Aorta (tissue), 5 donors: ENCODE measurements around the gene C9orf40. TPM values are rescaled to one million over a fixed set of nuclear protein-coding genes. Genes with fewer than 3 reads are reported as not detected.
A peak's percentile ranks its signal among the peaks of the same experiment; 100 is the strongest.

ENCODE experiments used
- ATAC-seq: fragments of 200-7000 bp; cut with Tn5 transposase; one replicate; pipeline ENCODE4 v1.9.1; 2022; ENCODE audit warnings: moderate library complexity; ENCODE audit not compliant: low FRiP score
- DNase-seq, 2 donors: peaks; one replicate each; pipeline ENCODE4 v3.0.0-alpha.2; 2020
- H3K27ac ChIP-seq, 2 donors: one replicate each; pipeline ENCODE4 v1.5.1; 2013; ENCODE audit warnings: low read length in 2 of 2, mild to moderate bottlenecking in 2 of 2, moderate library complexity in 2 of 2, control low read depth in 1 of 2, inconsistent platforms in 1 of 2, low read depth in 1 of 2
- H3K27me3 ChIP-seq, 2 donors: one replicate each; pipeline ENCODE4 v1.6.1; 2013; ENCODE audit warnings: control low read depth in 1 of 2, low read length in 1 of 2, mild to moderate bottlenecking in 1 of 2, moderate library complexity in 1 of 2; ENCODE audit not compliant: insufficient read depth in 2 of 2, control insufficient read depth in 1 of 2
- H3K36me3 ChIP-seq, 2 donors: one replicate each; pipeline ENCODE4 v1.6.1; 2013; ENCODE audit warnings: control low read depth in 1 of 2, low read length in 1 of 2, mild to moderate bottlenecking in 1 of 2; ENCODE audit not compliant: insufficient read depth in 2 of 2, control insufficient read depth in 1 of 2
- H3K4me1 ChIP-seq, 2 donors: one replicate each; pipeline ENCODE4 v1.6.1; 2013; ENCODE audit warnings: low read length in 2 of 2, control low read depth in 1 of 2, mild to moderate bottlenecking in 1 of 2, moderate library complexity in 1 of 2; ENCODE audit not compliant: insufficient read depth in 2 of 2, control insufficient read depth in 1 of 2
- H3K4me3 ChIP-seq, 2 donors: one replicate each; pipeline ENCODE4 v1.5.1; 2013; ENCODE audit warnings: low read length in 2 of 2, control low read depth in 1 of 2, mild to moderate bottlenecking in 1 of 2
- H3K9me3 ChIP-seq: one replicate; pipeline ENCODE4 v1.6.1; 2013; ENCODE audit warnings: mild to moderate bottlenecking, low read length; ENCODE audit not compliant: control insufficient read depth
- WGBS, 2 donors: extraction: QIAGEN DNeasy Blood & Tissue Kit; methylation state at CpG; one replicate each; pipeline ENCODE4 v1.1.7; 2013; 5-methylcytosine and 5-hydroxymethylcytosine counted together
- intact Hi-C, 2 donors: fragments of 100-400 bp; cut with DNase I; formaldehyde crosslinking; loops; one replicate each; pipeline versions ENCODE4 v1.14.2 to v1.15.0; 2022
- polyA plus RNA-seq, 2 donors: library from polyadenylated mRNA; stranded (reverse); fragments of 200-250 nt; gene quantifications; one replicate each; pipeline ENCODE4 v1.2.3, GENCODE V29; 2013
- total RNA-seq, 2 donors: library from RNA; stranded (reverse); fragmentation: NEBNext Ultra II Directional; extraction: Animal tissue kit (Norgen Biotek cat#: 25700); gene quantifications; one replicate each; pipeline ENCODE4 v1.2.1, GENCODE V29; 2021
- donor health status: healthy with polysubstance abuse.
- donor health status: Bipolar disorder and iron deficiency.
- donor health status: DM: no; HTN: no; CAD: no.
- donor health status: DM: no; HTN: no; CAD: no.
- donor health status: DM: yes; HTN: yes; CAD: no.

Gene C9orf40
- total and polyA plus RNA-seq, 4 donors, result 2.3 to 5.8 (median 3.9) TPM

DNA sequence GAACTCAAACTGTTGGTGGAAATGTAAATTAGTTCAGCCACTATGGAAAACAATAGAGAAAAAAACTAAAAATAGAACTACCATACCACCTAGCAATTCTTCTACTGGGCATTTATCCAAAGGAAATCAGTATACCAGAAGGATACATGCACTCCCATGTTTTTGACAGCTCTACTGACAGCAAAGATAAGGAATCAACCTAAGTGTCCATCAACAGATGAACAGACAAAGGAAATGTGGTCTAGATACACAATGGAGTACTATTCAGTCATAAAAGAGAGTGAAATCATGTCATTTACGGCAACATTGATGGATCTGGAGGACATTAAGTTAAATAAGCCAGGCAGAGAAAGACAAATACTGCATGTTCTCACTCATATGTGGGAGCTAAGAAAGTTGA is 21.8 kb upstream of the C9orf40 start:
- ATAC-seq (no peak), DNase-seq (no peak)
- Histone ChIP-seq H3K27ac (no peak overlapping the region), H3K36me3 (no peaks in the 10 kb centered on the region), H3K4me1 (no peaks in the 10 kb centered on the region), H3K9me3 (no peaks in the 10 kb centered on the region), H3K4me3 (no peak overlapping the region), H3K27me3 (no peaks in the 10 kb centered on the region)
- 92 to 94% methylated on average over 1 of the region's 1 CpG for WGBS, 2 donors
- intact Hi-C loops, result no loop called here

DNA sequence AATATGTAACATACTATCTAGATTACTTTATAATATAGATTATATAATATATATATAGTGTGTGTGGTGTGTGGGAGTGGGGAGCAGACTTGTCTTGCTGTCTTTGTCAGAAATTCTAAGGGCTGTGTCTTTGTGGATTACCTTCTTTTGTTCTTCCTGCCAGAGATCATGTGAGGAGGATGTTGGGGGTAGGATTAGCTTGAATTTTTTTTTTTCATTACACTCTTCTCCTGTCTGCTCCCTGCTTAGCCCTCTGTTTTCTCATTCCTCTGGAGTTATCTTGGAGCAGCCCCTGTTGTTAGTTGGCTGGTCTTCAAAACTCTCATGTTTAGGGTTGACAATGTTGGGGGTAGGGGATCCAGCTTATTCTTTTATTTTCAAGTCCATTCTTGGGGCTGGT is 21.0 kb upstream of the C9orf40 start:
- Histone ChIP-seq H3K27me3 (no peaks in the 10 kb centered on the region), H3K4me1 (no peaks in the 10 kb centered on the region), H3K36me3 (no peaks in the 10 kb centered on the region), H3K27ac (no peak overlapping the region), H3K9me3 (no peaks in the 10 kb centered on the region), H3K4me3 (no peak overlapping the region)
- intact Hi-C loops, result no loop called here
- no peak for DNase-seq
- ATAC-seq, result no peak

- Histone ChIP-seq H3K9me3 (peaks cover 3% of the 10 kb centered on the region), H3K4me3 (no peak overlapping the region), H3K27ac (no peak overlapping the region), H3K36me3 (peaks cover 0 to 2% of the 10 kb centered on the region in 2 donors), H3K4me1 (no peaks in the 10 kb centered on the region), H3K27me3 (no peaks in the 10 kb centered on the region)
- 91 to 96% methylated on average over 2 of the region's 2 CpGs for WGBS, 2 donors
- no peak for DNase-seq
- intact Hi-C loops, result no loop called here
- ATAC-seq, result no peak
Measured at GRCh38 chr9:74963056-74963455, 10.3 kb upstream of the C9orf40 start.

GRCh38 chr9:74961496-74961895 is 8.8 kb upstream of the C9orf40 start:
- no peak overlapping the region for H3K27ac ChIP-seq
- no peak overlapping the region for H3K4me3 ChIP-seq
- ATAC-seq (no peak), DNase-seq (no peak)
- H3K27me3 ChIP-seq, result no peaks in the 10 kb centered on the region
- 93 to 96% methylated on average over 1 of the region's 1 CpG for WGBS, 2 donors
- H3K4me1 ChIP-seq, result no peaks in the 10 kb centered on the region
- H3K9me3 ChIP-seq, result peaks cover 3% of the 10 kb centered on the region
- intact Hi-C loops, result no loop called here
- peaks cover 0 to 2% of the 10 kb centered on the region in 2 donors for H3K36me3 ChIP-seq

- WGBS, 2 donors, result 50 to 72% methylated on average over 2 of the region's 2 CpGs
- intact Hi-C loops, result no loop called here
- Histone ChIP-seq H3K4me3 (no peak overlapping the region), H3K27me3 (no peaks in the 10 kb centered on the region), H3K27ac (no peak overlapping the region), H3K9me3 (peaks cover 3% of the 10 kb centered on the region), H3K36me3 (peaks cover 0 to 2% of the 10 kb centered on the region in 2 donors), H3K4me1 (no peaks in the 10 kb centered on the region)
- ATAC-seq, result no peak
- no peak for DNase-seq
Measured at GRCh38 chr9:74960561-74960960, 7.8 kb upstream of the C9orf40 start.

DNA sequence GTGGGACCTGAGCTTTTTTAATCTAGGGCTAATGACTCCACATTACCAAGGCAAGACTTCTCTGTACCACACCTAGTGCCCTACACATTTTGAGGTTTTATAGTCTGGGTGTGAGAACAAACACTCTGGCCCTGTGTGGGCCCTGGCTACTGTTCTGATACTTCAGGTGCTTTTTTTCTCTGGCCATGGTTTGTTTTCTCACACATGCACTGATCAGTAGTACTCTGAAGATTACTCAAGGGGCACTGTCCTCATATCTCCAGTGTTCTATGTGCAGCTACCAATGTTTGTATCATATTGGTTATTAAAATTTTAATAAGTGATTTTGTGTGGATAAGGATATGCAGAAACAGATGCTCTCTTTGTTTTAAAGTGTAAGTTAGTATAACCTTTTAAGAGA is 5.9 kb upstream of the C9orf40 start:
- DNase-seq (no peak), ATAC-seq (no peak)
- Histone ChIP-seq H3K9me3 (peaks cover 3% of the 10 kb centered on the region), H3K36me3 (peaks cover 0 to 2% of the 10 kb centered on the region in 2 donors), H3K27me3 (no peaks in the 10 kb centered on the region), H3K4me1 (no peaks in the 10 kb centered on the region), H3K27ac (no peak overlapping the region), H3K4me3 (no peak overlapping the region)
- intact Hi-C loops, result loop anchor here in 1 of 2 donors (5.0 kb wide), 1 partner anchor 44 kb away; no protein-coding TSS in a partner anchor

GRCh38 chr9:74953235-74953751 is 581 bp upstream of the C9orf40 start:
- Histone ChIP-seq H3K9me3 (no peaks in the 10 kb centered on the region), H3K27ac (peak overlapping the region in 1 of 2 donors; percentile 33), H3K36me3 (no peaks in the 10 kb centered on the region), H3K4me3 (no peak overlapping the region), H3K4me1 (no peaks in the 10 kb centered on the region), H3K27me3 (no peaks in the 10 kb centered on the region)
- ATAC-seq (no peak), DNase-seq (no peak)
- 51 to 54% methylated on average over 8 of the region's 8 CpGs for WGBS, 2 donors
- intact Hi-C loops, result loop anchor here (2.0 to 5.0 kb wide), 2 partner anchors 76 to 134 kb away; partner anchors contain the start of genes NMRK1 (in 2 of the 2), OSTF1 (in 2 of the 2) and CARNMT1 (in 1 of the 2)

DNA sequence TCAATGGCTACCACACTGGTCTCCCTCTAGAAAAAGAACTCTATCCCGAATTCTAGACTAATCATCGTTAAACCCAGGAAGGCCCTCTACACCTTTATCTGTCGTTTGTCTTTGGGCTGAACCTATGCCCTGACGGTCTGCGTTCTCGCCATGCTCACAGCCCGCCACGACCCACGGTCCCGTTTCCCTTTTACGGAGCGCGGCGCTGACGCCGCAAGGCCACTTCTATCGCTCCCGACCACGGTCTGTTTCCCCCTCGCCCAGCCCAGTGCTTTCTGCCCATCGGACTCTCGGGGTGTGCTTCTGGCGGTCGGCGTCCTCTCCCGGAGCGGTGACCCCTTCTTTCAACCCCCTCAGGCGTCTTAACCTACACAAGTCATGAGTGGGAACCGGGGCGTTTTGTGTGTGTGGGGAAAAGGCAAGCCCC is 974 bp downstream of the C9orf40 start:
- intact Hi-C loops, result loop anchor here (2.0 to 5.0 kb wide), 2 partner anchors 77 to 136 kb away; partner anchors contain the start of genes NMRK1 (in 2 of the 2), OSTF1 (in 2 of the 2) and CARNMT1 (in 1 of the 2)
- peak; percentile 49 for ATAC-seq
- DNase-seq, result peak; percentile 66 to 85
- Histone ChIP-seq H3K4me1 (no peaks in the 10 kb centered on the region), H3K27me3 (no peaks in the 10 kb centered on the region), H3K27ac (peak overlapping the region; percentile 51 to 85), H3K36me3 (no peaks in the 10 kb centered on the region), H3K9me3 (no peaks in the 10 kb centered on the region), H3K4me3 (peak overlapping the region; percentile 32 to 82)
- 0 to 1% methylated on average over 30 of the region's 30 CpGs for WGBS, 2 donors

DNA sequence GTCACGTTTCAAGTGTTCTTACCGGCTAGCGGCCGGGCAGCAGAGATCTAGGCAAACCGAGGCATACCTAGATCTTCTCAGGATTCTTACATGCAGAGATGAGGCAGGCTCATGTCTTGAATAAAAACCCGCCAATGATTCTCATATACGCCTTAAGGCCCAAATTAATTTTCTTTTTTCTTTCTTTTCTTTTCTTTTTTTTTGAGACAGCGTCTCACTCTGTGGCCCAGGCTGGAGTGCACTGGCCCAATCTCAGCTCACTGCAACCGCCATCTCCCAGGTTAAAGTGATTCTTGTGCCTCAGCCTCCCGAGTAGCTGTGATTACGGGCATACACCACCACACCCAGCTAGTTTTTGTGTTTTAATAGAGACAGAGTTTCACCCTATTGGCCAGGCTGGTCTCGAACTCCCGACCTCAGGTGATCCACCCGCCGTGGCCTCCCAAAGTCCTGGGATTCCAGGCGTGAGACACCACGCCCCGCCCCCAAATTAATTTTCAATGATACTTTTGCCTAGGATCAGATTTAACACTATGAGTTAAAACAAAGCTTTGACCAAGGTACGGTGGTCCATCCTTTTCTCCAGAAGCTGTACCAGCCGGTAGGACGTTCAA is 1.5 kb downstream of the C9orf40 start:
- DNase-seq, result no peak
- H3K36me3 ChIP-seq, result no peaks in the 10 kb centered on the region
- 70 to 72% methylated on average over 21 of the region's 21 CpGs for WGBS, 2 donors
- H3K4me3 ChIP-seq, result peak overlapping the region; percentile 32 to 82
- intact Hi-C loops, result loop anchor here (5.0 kb wide), 1 partner anchor 136 kb away; the partner anchor contains the start of genes NMRK1 (in 2 of the 2) and OSTF1 (in 2 of the 2)
- H3K27me3 ChIP-seq, result no peaks in the 10 kb centered on the region
- no peaks in the 10 kb centered on the region for H3K4me1 ChIP-seq
- no peak for ATAC-seq
- no peak overlapping the region for H3K27ac ChIP-seq
- no peaks in the 10 kb centered on the region for H3K9me3 ChIP-seq
